GM10847 (cell line): ENCODE data around the gene PHF2.

ENCODE experiments used
- POLR2A ChIP-seq: IDR thresholded peaks from 2 replicates; pipeline ENCODE4 v1.6.1; 2011; ENCODE audit not compliant: insufficient read length; ENCODE audit errors: extremely low read depth

Gene PHF2

DNA sequence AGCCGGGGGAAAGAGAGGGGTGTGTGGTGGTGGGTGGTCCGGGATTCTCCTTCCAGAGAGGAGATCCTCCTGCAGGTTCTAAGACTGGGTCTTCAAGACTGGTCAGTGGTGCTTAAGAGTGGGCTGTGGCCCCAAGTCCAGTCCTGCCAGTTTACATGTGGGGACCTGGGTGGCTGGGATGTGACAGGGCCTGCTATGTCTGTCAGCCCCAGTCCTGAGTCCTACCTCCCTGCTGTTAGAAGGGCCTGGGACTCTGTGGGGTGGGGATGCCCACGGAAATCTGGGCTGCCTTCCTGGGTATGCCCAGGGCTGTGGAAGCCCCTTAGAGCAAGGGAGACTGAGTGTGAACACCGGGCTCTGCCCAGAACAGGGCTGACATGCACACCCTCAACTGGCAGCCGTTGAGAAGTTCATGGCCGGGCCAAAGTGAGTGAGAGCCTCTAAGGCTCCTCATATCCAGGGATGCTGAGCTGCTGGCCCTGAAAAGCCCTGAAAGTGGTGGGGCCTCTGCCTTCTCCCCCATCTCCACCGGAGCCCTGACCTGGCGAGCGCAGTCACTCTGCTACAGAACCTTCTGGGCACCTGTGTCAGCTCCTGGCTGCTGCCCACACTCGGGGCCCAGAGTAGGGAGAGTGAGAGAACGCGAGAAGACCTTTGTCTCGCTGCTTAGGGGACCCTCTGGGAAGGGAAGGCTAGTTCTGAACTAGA is 1.7 kb downstream of the PHF2 start:
- TF ChIP-seq POLR2A, result no peak

DNA sequence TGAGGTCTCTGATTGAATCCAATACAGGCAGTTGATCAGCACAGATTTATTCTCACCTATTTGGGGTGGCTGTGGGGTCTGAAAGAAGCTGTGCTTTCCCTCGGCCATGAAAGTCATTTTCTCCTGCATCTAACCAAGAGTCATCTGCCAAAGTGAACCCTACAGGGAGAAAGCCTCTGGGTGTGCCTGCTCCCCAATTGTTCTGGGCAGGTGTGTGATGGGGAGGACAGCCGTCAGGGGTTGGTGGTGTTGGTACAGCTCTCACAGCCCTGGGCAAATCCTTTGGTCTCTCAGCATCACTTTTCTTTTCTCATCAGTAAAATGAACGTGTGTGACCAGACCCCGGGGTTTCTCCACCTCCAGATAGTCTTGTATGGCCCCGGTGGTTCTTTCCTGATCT is 2.5 kb downstream of the PHF2 start:
- no peak for TF ChIP-seq POLR2A

DNA sequence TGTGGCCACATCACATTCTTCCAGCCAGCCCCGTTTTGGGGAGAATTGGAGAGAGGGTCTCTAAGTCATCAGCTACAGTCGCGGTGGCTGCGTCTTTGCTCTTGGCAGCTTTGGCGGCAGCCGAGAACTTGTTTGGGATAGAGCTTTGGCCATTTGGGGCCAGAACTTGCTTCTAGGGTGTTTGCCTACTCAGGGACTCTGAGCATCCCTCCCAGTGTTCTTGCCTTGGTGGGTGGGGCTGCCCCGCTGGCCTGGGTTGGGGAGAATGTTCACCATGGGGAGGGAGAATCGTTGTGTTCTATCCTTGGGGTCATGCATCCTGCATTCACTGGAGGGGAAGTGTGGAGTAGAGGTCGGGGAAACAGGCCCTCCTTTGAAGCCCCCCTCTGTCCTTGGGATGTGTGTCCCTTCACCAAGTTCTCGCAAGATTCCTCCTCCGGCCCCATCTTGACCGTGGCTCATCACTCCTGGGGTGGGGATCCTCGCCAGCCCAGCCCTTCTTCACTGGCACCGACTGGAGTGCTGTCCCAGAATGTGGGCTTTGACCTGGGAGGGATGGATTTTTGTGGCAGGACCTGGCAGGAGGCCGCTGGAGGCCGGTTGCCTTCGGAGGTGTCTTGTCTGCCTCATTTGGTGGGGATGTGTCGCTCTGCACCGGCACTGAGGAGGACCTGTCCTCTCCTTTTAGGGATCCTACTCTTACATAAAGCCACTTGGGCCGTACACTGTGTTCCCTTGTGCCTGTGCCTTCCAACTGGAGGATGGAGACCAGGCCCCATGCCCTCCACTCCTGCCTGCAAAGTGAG is 3.5 kb downstream of the PHF2 start:
- no peak for TF ChIP-seq POLR2A

DNA sequence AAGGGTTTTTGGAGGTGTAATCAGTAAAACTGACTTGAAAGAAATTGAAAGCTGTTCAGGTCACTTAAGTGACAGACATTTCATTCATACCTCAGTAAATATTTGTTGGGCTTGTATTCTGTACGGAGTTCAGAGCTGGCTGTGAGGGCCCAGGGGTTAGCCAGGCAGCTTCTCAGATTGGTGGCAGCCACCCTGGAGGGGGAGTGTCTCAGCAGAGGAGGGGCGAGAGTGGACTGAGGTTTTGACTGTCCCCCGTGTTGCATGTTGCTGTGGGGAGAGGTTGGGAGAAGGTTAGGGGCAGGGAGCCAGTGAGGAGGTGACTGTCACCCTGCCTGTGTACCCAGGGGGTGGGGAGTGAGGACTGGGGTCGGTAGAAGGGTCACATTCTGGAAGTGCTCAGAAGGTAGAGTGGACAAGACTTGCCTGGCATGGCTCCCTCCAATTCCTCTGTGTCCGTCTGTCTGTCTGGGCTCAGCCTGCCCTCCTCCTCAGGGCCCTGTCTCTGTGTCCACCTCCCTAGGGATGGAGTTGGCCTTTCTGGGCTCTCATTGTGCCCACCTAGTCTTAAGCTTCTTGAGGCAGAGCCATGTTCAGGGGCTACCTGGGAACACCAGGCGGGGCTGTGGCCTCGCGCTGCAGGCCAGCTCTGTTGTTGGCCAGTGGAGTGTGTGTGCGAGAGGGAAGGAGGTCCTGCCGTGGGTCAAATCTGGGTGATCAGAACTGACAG is 4.4 kb downstream of the PHF2 start:
- no peak for TF ChIP-seq POLR2A

DNA sequence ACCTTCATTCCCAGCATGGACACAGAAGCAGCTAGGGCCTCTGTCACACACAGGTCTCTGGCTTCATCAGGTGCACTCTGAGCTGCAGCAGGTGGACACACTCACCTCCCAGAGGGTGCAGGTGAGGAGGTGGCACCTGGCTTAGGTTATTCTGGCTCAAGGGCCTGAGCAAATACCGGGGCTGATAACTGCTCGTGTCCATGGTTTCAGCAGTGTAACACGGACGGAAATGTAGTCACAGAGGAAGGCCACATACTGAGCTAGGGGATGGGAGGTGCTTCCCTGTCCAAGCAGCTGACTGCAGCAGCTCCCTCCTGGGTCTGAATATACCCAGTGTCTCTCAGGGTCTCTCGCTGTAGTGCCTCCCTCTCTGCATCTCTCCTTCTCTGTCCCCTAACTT is 5.7 kb downstream of the PHF2 start:
- no peak for TF ChIP-seq POLR2A

DNA sequence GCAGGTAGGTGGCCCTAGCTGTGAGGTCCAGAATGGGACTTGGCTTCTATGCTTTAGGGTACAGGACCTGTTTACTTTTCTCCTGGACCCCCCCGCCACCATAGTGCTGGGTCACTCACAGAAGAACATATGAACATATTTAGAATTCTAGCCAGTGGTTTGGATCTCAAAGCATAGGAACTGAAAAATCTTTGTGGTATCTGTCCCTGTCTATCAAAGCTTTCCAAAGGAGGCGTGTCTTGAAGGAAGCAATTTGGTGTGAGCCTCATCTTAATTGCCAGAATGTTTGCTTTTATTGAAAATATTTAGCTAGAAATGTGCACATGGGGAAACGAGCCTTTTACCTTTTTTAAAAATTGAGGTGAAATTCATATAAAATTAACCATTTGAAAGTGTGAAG is 6.2 kb downstream of the PHF2 start:
- no peak for TF ChIP-seq POLR2A

DNA sequence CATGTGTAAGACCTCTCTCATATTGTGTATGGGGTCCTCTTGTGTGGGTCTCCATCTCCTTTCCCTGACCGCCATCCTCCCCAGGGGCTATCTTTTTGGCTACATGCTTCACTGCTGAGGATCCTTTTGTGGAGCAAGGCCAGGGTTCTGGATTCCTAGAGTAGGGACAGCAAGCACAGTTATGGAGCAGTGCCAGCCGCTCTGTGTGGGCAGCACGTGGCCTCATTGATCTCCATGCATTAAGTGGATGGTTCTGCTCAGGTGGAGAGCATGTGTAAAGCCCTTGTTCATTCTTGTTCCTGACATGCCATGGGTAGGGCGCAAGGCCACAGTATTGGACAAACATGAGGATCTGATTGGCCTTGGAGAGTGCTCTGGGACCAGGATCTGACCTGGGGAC is 8.9 kb downstream of the PHF2 start:
- TF ChIP-seq POLR2A, result no peak

DNA sequence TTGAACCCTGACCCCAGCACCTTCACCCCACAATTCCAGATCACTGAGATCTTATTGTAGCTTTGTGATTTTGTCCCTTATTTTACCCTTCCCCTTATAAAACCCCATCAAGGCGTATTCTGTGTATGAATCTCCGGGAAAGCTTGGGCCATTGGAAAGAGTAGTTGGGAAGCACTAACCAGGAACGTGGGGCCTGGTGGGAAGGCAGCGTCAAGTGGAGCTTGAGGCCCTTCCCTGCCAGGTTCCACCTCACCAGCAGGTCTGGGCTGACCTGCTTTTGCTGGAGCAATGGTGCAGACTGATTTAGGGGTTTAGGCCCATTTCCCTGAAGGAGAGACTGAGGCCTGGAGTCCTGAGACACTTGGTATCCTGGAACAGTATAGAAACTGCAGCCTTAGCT is 9.3 kb downstream of the PHF2 start:
- TF ChIP-seq POLR2A, result no peak

DNA sequence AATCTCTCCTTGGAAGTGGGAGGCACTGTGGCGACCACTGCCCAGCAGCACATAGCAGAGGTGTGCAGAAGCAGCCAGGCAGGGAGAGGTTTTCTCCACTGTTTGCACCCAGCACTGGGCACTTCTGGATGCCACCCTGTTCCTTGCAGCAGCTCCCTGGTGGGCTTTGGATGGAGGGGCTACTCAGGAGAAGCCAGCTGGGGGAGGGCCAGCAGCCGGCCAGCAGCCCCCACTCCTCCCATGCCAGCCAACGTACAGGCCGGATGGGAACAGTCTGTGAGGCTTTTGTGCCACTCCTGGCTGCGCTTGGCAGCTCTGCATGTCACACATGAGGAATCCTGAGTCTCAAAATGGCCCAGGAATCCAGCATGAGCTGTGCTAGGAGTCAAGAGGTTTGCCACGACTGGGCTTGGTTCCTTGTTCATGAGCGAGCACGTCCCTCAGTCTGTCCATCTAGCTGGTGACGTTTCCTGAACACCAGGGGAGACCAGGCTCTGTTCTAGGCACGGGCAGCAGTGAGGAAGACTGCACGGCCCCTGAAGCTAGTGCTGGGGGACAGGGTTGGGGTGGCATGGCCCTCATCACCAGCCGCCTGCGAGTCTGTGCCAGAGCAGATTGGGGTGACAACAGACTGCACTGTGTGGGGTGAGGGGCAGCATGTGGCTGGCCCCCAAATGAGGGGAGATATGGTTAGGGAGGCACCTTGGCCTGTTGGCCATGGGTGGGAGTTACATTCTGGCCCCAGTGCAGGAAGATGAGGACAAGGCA is 10.1 kb downstream of the PHF2 start:
- no peak for TF ChIP-seq POLR2A

DNA sequence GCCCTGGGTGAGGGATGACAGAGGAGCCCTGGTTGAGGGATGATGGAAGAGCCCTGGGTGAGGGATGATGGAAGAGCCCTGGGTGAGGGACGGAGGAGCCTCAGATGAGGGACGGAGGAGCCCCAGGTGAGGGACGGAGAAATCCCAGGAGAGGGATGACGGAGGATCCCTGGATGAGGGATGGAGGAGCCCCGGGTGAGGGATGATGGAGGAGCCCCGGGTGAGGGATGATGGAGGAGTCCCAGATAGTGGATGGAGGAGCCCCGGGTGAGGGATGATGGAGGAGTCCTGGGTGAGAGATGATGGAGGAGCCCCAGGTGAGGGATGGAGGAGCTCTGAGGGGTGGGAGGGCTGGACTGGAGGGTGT is 10.9 kb downstream of the PHF2 start:
- TF ChIP-seq POLR2A, result no peak

DNA sequence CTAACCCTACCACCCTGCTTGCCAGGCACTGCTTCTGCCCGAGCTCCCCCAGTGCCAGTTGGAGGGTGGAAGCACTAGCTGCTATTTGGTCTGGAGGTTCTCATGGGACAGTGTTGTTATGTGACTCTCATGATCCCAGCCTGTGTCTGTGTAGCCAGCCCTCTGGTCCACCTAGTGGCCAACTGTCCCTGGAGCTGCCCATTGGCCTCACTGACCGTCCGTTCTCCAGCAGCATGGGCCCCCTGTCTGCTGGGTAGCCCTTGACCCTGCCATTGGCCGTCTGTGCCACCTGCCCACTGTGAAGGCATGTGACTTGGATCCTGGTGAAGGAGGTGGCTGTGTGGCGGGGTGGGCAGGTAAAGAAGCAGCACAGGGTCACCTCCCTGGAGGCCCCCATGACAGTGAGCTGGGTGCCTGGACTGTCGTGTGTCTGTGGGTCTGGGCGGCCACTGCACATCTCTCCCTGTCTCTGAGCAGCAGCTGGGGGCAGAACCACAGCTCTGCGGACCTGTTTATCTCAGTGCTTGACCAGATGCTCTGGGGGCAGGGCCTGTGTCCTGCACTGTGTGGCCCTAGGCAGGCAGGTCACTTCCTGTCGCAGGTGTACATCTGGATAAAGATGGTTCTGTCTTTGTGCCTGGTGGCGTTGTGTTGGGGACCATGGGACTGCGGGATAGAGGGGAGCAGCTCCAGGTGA is 11.4 kb downstream of the PHF2 start:
- TF ChIP-seq POLR2A, result no peak

DNA sequence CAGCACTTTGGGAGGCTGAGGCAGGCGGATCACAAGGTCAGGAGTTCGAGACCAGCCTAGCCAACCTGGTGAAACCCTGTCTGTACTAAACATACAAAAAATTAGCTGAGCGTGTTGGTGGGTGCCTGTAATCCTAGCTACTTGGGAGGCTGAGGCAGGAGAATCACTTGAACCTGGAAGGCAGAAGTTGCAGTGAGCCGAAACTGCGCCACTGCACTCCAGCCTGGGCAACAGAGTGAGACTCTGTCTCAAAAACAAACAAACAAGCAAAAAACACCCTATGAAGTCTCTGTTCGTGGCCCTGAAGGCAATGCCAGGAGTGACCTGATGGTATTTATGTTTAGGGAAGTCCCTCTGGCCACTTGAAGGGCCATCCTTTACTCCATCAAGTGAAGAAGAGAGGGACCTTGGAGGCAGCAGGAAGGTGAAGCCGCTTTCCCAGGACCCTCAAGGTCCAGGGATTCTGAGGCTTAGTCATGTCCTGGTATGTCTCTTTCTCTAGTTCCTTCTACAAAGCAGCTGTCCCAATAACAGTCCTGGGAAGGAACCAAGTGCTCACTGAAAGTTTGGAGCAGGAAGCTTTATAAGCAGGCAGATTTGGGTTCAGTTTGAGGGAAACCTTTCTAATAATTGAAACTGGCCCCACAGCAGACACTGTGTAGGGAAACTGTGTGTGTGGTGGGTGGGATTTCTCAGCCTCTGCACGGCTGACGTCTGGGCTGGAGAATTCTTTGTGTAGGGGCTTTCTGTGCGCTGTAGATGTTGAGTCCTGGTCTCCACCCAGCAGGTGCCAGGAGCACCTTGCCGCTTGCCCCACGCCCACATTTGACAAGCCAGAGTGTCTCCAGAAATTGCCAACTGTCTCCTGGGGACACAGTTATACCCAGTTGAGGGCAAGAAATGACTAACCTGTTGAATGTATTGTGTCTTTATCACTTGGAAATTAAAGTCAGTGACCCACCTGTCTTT is 12.5 kb downstream of the PHF2 start:
- TF ChIP-seq POLR2A, result no peak

DNA sequence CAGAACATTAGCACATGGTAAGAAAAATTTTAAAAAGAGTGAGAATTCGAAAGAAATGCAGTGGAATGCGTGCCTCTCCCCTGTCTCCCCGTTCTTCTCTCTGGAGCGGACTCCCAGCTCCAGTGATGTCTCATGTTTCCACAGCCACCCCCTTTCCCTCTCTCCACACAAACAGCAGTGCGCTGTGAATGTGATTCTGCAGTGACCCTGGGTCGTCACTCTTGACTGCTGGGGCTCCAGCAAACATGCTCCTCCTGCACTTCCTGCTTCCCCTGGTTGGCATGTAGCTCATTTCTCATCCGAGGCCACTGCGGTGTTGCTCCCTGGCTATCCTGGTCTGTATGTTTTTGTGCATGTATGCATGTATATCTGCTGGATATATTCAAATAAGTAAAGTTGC is 13.3 kb downstream of the PHF2 start:
- TF ChIP-seq POLR2A, result no peak
